ENCODE measurements around the gene CD28. TPM values are rescaled to one million over a fixed set of nuclear protein-coding genes. Genes with fewer than 3 reads are reported as not detected.
"Not testable (repeated sequence)": the region's sequence is repeated elsewhere in the genome, so short reads cannot be mapped to it uniquely, and the experiment has no call there.

CD28 gene
- total RNA-seq, 4 donors from 2014 or later, result 1.6 to 16.3 (median 6.0) TPM

DNA sequence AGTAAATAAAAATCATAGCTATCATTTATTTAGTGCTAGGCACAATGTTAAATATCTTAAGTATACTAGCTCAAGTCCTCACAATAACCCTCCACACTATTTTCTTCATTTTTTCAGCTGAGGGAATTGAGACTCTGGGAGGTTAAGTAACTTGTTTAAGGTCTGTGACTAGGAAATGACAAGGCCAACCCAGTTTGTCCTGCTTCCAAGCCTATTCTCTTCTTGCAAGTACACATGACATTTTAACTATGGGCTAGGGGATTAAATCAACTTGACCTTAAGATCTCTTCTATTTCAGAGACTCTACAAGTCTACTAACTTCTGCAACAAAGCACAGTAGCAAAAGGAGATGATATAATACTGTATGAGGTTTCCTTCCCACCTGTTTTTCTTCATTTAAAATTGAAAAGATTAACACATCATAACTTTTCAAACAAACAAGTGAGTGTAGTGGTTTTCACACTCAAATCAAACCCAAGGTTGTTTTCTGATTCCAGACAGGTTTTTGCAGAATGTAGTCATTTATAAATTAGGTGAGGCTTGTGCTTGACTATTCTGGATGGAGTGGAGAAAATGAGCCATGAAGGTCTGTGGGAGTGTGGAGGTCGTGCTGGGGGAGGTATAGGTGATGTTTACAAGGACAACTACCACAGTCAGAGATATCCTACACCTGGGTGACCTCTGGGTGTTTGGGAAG lies 57.0 kb downstream of the CD28 start:
- no peak for DNase-seq (ENCODE audit: low spot score)
- ATAC-seq (ENCODE audit: low FRiP score), result no peak
- TF ChIP-seq, protein P1, sequence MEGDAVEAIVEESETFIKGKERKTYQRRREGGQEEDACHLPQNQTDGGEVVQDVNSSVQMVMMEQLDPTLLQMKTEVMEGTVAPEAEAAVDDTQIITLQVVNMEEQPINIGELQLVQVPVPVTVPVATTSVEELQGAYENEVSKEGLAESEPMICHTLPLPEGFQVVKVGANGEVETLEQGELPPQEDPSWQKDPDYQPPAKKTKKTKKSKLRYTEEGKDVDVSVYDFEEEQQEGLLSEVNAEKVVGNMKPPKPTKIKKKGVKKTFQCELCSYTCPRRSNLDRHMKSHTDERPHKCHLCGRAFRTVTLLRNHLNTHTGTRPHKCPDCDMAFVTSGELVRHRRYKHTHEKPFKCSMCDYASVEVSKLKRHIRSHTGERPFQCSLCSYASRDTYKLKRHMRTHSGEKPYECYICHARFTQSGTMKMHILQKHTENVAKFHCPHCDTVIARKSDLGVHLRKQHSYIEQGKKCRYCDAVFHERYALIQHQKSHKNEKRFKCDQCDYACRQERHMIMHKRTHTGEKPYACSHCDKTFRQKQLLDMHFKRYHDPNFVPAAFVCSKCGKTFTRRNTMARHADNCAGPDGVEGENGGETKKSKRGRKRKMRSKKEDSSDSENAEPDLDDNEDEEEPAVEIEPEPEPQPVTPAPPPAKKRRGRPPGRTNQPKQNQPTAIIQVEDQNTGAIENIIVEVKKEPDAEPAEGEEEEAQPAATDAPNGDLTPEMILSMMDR (IDR thresholded peaks at IDR 0.05), result no peak

DNA sequence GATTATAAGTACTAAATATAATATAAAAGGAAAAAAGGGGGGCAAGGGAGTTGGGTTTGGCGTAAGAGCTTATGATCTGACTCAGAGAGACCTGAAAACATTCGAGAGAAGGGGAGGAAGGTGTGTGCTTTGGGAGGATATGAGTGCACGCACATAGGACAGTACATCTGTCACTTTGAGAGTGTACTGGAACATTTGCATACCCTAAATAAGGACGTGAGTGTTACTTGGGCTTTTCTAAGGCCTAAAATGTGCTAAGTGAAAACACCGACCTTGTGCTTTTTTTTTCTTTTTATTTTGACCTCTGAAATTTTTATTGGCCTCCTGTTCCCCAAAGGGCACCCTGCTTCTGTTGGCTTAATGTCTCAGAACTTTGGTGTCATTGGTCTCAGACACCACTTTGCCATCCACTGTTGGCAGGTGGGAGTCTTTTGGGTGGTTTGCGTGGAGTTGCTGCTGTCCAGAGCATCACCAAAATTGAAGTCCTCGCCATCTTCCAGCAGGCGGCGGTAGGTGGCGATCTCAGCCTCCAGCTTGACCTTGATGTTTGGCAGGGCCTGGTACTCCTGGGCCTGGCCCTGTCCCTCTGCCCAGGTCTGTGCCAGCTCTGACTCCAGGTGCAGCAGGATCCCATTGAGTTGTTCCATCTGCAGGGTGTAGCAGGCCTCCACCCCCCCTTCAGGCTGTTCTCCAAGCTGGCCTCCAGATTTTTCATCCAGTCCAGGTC lies 57.7 kb downstream of the CD28 start:
- ATAC-seq (ENCODE audit: low FRiP score) (no peak), DNase-seq (ENCODE audit: low spot score) (no peak)
- TF ChIP-seq, protein P1 (IDR thresholded peaks at IDR 0.05), result no peak

DNA sequence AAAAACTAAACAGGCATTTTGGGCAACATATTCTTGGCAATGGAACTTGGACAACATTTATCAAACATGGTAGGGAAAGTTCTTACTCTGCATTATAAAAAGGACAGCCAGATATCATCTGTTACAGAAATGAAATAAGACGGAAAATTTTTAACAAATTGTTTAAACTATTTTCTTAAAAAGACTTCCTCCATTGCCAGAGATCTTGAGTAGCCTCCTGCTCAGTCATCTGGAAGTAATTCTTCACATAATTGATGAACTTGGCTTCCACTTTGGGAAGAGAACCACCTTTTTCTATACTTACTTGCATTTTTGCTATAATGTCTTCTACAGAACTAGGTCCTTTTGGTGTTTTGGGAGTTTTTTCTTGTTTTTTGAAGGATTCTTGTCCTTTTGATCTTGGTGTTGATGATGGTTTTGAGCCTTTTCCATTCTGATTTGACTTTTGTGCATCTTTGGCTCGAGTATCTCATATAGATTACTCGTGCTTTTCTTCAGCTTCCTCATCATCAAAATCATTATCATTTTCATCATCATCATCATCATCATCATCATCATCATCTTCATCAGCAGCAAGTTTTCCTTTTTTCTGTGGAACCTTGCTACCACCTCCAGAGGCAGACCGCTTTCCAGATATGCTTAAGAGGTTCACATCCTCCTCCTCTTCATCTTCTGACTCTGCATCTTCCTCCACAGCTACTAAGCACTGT lies 66.2 kb downstream of the CD28 start:
- TF ChIP-seq, protein P1 (IDR thresholded peaks at IDR 0.05), result no peak
- no peak for ATAC-seq (ENCODE audit: low FRiP score)
- DNase-seq (ENCODE audit: low spot score), result no peak

DNA sequence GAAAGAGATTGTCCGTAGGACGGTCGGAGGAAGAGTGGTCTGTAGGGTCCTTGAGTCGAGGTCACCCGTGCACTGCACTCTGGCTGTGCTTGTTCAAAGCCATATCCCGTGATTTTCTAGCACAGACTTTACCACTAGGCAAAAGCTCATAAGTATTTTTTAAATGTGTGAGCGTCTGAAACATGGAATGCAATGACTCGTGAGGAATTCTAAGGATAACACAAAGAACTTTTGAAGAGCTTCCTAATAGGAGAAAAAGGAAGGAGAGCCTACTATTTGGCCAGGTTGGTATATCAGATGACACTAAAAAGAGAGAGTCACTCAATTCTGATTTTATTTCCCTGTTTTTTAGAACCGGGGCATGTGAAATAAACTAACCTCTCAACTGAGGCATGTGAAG lies 68.3 kb downstream of the CD28 start:
- TF ChIP-seq, protein P1 (IDR thresholded peaks at IDR 0.05), result no peak
- DNase-seq (ENCODE audit: low spot score) (no peak), ATAC-seq (ENCODE audit: low FRiP score) (no peak)

DNA sequence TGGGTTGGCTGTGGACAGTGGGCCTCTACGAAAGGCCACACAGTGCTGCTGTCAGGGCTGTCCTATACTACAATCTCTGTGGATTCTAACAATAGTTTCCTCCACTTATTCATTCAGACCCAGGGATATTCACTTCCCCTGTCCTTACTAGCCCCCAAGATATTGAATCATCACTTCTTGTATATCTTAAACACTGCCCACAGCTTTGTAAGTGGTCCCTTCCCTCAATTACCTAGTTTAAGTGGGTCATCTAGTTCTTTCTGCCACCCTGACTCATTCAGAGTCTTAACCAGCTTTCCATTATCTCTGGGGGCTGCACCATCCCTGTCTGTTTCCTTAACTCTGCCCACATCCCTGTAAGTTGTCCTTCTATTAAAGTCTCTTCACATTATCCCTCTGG lies 69.2 kb downstream of the CD28 start:
- TF ChIP-seq, protein P1 (IDR thresholded peaks at IDR 0.05), result no peak
- ATAC-seq (ENCODE audit: low FRiP score) (no peak), DNase-seq (ENCODE audit: low spot score) (no peak)

DNA sequence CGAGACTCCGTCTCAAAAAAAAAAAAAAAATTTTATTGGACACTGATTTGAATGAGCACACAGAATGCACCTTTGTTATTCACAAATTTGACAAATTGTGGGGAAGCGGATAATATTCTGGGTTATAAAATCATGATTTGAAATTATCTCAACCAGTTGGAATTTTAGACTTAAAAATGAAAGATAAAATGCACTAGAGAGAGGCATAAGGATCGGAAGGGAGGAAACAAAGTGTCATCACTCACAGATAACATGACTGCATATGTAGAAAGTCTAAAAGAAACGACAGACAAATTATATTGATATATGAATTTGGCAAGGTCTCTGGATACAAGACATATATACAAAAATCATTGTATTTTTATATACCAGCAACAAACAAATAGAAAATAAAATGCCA lies 70.6 kb downstream of the CD28 start:
- ATAC-seq (ENCODE audit: low FRiP score) (peak; percentile 64), DNase-seq (ENCODE audit: low spot score) (no peak)
- TF ChIP-seq, protein P1 (IDR thresholded peaks at IDR 0.05), result no peak

DNA sequence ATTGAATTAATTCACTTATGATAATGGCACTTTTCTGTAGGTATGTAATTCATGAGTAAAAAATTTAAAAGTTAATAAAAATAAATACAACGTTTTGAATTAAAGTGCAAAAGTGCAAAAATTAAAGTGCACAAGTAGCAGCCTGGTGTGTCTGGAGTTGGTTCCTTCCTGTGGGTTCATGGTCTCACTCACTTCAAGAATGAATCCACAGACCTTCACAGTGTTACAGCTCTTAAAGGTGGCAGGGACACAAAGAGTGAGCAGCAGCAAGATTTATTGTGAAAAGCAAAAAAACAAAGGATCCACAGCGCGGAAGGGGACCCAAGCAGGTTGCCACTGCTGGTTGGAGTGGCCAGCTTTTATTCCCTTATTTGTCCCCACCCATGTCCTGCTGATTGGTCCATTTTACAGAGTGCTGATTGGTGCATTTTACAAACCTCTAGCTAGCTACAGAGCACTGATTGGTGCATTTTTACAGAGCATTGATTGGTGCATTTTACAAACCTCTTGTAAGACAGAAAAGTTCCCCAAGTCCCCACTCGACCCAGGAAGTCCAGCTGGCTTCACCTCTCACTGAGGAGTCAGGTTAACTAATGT lies 73.1 kb downstream of the CD28 start:
- not testable (repeated sequence) for ATAC-seq (ENCODE audit: low FRiP score); DNase-seq (ENCODE audit: low spot score)
